ENCODE results near the gene POU6F2.
"Not testable (repeated sequence)": the region's sequence is repeated elsewhere in the genome, so short reads cannot be mapped to it uniquely, and the experiment has no call there.

Gene POU6F2

DNA sequence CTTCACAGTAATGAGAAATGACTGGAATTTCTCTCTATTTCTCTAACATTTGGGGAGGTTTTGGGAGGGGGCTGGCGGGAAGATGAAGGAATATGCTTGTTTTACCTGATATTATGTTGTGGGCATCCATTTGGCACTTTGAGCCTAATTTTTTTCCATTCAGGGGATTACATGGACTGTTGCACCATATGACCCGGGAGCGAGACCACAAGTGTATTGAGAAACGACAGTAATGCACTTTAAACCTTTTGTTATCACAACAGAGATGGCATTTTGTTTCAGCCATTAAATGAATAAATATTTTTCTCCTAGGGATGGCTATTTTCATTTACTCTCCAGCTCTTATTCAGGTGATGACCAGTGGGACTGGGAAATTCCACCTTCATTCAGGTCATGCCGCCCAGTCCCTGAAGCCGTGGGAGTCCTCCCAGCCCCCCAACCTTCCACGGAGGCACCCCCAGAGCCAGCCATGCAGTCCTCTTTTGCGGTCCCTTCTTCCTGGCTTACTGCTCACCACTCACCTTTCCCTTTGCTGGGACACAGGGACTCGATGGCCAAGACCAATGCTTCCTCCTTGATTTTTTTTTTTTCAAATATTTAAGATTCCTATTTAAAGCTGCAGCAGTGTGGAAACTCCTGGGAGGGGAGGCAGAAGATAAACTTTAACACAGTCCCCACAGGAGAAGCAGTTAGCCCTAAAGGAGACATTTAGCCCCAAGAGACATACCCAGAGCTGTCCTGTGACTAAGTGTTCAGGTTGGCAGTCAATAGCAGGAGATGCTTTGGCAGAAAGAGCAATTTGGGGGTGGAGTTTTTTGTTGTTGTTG, 397.6 kb downstream of the POU6F2 start:
- Mint-ChIP-seq H3K4me3 (no peak overlapping the region), H3K27me3 (peaks cover 9% of the 10 kb centered on the region), H3K9me3 (ENCODE audit: low read depth) (peaks cover 4% of the 10 kb centered on the region), H3K4me1 (ENCODE audit: low read depth) (no peaks in the 10 kb centered on the region), H3K27ac (no peak overlapping the region), H3K36me3 (no peaks in the 10 kb centered on the region)

DNA sequence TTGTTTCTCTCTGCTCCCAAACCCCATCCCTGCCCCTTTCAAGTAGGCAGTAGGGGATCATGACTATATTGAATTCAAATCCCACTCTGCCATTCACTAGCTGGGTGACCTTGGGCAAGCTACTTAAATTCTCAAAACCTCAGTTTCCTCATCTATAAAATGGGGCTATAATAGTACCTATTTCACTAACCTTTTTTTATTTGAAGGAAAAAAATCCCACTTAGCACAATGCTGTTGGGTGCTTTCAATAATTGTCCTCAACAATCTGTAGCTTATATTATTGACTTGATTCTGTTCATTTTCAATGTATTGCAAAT, 398.1 kb downstream of the POU6F2 start:
- Mint-ChIP-seq H3K9me3 (ENCODE audit: low read depth) (peaks cover 1% of the 10 kb centered on the region), H3K27ac (no peak overlapping the region), H3K36me3 (no peaks in the 10 kb centered on the region), H3K4me1 (ENCODE audit: low read depth) (no peaks in the 10 kb centered on the region), H3K27me3 (peaks cover 9% of the 10 kb centered on the region), H3K4me3 (no peak overlapping the region)

DNA sequence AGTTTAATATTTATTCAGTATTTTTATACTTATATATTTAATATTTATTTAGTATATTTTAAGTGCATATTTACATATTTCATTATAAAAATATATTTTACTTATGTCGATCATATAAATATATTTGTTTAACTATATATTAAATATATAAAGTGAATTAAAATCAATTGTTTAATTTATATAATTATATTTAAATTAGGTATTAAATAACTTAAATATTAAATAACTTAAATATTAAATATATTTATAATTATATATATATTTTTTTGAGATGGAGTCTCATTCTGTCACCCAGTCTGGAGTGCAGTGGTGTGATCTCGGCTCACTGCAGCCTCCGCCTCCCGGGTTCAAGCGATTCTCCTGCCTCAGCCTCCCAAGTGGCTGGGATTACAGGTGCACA, 399.2 kb downstream of the POU6F2 start:
- not testable (repeated sequence) for H3K27ac Mint-ChIP-seq; H3K27me3 Mint-ChIP-seq; H3K36me3 Mint-ChIP-seq; H3K9me3 Mint-ChIP-seq (ENCODE audit: low read depth); H3K4me1 Mint-ChIP-seq (ENCODE audit: low read depth); H3K4me3 Mint-ChIP-seq

DNA sequence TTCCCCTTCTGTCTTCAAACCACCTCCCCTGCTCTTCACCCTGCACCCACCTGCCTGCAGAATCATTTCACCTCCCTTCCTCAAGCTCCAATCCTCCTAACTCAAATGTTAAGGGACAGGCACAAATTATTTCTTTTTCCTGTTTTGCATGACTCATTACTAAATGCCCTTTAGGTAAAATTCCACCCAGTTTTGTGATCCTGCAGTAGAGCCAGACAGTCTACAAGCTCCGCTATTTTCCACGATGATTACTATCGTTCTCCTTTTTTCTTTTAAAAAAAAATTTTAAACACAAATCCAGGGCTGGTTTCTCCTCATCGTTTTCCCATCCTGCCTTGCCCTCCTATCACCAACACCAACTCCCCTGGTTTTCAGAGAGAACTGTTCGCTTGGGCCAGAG, 401.7 kb downstream of the POU6F2 start:
- no peak overlapping the region for H3K4me3 Mint-ChIP-seq
- peaks cover 11% of the 10 kb centered on the region for H3K27me3 Mint-ChIP-seq
- H3K36me3 Mint-ChIP-seq = no peaks in the 10 kb centered on the region
- no peaks in the 10 kb centered on the region for H3K4me1 Mint-ChIP-seq (ENCODE audit: low read depth)
- H3K27ac Mint-ChIP-seq = no peak overlapping the region
- H3K9me3 Mint-ChIP-seq (ENCODE audit: low read depth) = no peaks in the 10 kb centered on the region

DNA sequence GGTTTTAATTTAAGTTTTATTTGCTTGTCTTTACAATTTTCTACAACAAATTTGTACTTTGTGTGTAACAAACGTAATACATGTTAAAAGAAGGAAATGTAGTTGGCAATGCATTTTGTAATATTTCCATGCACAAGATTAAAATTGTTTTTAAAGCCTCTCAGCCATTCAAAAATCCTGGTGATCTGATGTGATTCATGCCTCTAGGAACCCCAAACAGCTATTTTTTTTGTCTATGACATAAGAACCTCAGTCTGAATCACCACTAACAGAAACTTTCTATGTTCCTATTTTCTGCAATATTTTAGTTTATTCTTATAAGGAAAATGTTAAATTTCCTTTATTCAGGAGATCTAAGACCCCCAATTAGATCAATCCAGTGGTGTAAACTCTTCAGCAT, 405.4 kb downstream of the POU6F2 start:
- Mint-ChIP-seq H3K27ac (no peak overlapping the region), H3K27me3 (peaks cover 13% of the 10 kb centered on the region), H3K9me3 (ENCODE audit: low read depth) (no peaks in the 10 kb centered on the region), H3K4me3 (no peak overlapping the region), H3K4me1 (ENCODE audit: low read depth) (no peaks in the 10 kb centered on the region), H3K36me3 (no peaks in the 10 kb centered on the region)

DNA sequence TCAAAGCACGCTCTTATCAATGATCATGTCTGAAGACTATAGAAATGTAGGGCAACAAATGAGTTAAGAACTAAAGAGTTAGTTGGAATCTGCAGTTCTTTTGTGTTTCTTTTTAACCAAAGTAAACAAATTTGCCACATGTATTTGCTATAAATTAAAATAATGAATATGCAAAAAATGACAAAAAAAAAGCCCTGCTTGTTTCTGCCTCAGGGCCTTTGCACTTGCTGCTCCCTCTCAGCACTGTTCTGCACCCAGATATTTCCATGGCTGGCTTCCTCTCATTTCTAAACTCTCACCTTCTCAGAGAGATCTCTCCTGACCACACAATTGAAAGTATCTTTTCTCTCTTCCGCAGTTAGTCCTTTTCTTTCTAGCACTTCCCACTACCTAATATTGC, 406.7 kb downstream of the POU6F2 start:
- no peaks in the 10 kb centered on the region for H3K9me3 Mint-ChIP-seq (ENCODE audit: low read depth)
- H3K27ac Mint-ChIP-seq = no peak overlapping the region
- H3K27me3 Mint-ChIP-seq = peaks cover 13% of the 10 kb centered on the region
- no peaks in the 10 kb centered on the region for H3K4me1 Mint-ChIP-seq (ENCODE audit: low read depth)
- H3K4me3 Mint-ChIP-seq = no peak overlapping the region
- no peaks in the 10 kb centered on the region for H3K36me3 Mint-ChIP-seq

DNA sequence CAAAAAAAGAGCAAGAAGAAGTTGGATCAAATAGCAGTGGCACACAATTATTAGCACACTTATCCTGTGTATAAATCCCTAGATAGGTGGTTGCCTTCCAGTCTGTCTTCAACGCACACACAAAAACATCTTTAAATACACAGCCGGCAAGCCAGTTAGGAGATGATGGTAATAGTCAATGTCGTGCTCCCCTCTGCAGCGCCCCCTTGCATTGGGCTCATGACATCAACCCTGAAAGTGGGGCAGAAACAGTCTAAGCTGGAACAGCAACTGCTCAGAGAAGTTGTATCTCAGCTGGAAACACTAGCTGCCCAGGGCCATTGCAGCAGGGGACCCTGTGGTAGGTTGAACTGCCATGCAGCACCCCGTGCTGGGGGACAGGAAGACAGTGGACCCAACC, 409.0 kb downstream of the POU6F2 start:
- H3K36me3 Mint-ChIP-seq = no peaks in the 10 kb centered on the region
- H3K27me3 Mint-ChIP-seq = peaks cover 13% of the 10 kb centered on the region
- H3K4me3 Mint-ChIP-seq = no peak overlapping the region
- H3K4me1 Mint-ChIP-seq (ENCODE audit: low read depth) = no peaks in the 10 kb centered on the region
- no peaks in the 10 kb centered on the region for H3K9me3 Mint-ChIP-seq (ENCODE audit: low read depth)
- no peak overlapping the region for H3K27ac Mint-ChIP-seq

DNA sequence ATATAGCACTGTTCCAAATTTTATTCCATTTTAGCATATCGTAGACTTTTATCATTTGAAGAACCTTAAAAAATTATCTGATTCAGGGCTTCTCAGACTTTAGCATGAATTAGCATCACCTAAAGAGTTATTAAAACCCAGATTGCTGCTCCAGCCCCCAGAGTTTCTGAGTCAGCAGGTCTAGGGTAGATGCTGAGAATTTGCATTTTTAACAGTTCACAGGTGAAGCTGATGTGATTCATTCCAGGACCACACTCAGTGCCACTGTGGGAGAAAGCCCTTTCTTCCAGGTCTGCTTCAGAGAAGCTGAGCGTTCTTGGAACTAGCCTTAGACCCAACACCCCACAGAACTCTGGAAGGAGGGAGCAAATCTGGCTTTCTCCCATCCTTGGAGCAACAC, 414.4 kb downstream of the POU6F2 start:
- Mint-ChIP-seq H3K27ac (no peak overlapping the region), H3K4me3 (no peak overlapping the region), H3K9me3 (ENCODE audit: low read depth) (no peaks in the 10 kb centered on the region), H3K36me3 (no peaks in the 10 kb centered on the region), H3K27me3 (peaks cover 17% of the 10 kb centered on the region), H3K4me1 (ENCODE audit: low read depth) (no peaks in the 10 kb centered on the region)

DNA sequence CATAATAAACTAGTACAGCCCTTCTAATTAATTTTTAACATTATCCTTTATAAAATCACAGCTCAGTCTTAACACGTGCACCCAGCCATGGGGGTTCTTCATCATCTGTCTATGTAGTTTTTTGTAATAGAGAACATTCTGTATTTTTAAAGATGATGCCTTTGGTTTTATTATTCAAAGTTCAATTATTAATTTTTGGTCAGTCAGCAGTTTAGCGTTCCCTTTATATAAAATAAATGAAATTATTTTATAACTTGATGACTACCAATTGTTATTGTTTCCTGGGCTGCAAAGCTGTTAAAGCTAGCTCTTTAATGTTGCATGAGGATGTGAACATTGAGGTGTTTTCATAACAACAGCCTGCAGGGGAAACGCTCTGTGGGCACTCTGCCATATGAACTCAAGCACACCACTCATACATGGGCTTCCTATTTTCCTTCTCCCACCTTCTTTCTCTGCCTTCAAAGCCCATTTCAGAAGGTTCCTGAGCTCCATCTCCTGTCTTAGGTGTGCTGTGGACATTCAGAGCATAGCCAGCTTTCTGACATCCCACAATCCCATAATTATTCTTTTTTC, 416.5 kb downstream of the POU6F2 start:
- Mint-ChIP-seq H3K36me3 (no peaks in the 10 kb centered on the region), H3K27me3 (peaks cover 18% of the 10 kb centered on the region), H3K27ac (no peak overlapping the region), H3K4me1 (ENCODE audit: low read depth) (no peaks in the 10 kb centered on the region), H3K9me3 (ENCODE audit: low read depth) (no peaks in the 10 kb centered on the region), H3K4me3 (no peak overlapping the region)

DNA sequence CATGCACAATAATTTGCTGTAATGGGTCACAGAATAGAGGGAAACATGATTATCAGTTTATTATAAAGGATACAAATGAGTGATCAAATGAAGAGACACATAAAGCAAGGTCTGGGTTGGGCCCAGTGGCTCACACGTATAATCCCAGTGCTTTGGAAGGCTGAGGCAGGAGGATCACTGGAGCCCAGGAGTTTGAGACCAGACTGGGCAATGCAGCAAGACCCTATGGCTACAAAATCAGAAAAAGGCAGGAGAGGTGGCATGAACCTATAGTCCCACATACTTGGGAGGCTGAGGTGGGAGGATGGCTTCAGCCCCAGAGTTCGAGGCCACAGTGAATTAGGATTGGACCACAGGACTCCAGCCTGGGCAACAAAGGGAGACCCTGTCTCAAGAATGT, 421.7 kb downstream of the POU6F2 start:
- peaks cover 19% of the 10 kb centered on the region for H3K27me3 Mint-ChIP-seq
- H3K4me1 Mint-ChIP-seq (ENCODE audit: low read depth) = no peaks in the 10 kb centered on the region
- H3K9me3 Mint-ChIP-seq (ENCODE audit: low read depth) = no peaks in the 10 kb centered on the region
- H3K4me3 Mint-ChIP-seq = no peak overlapping the region
- no peaks in the 10 kb centered on the region for H3K36me3 Mint-ChIP-seq
- no peak overlapping the region for H3K27ac Mint-ChIP-seq

DNA sequence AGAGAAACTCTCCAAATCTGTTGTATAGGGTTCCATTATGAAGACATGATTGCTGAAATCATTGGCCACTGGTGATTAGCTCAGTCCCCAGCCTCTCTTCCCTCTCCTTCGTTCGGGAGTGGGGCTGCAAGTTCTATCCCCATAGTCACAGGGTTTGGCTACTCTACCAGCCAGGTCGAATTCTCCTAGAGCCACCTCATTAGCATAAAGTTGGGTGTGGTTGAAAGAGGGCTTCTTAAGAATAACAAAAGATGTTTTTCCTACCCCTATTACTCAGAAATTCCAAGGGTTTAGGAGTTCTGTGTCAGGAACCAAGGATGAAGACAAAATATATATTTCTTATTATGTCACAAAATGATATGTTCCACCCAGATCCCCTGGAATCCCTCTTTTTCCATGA, 422.3 kb downstream of the POU6F2 start:
- Mint-ChIP-seq H3K27me3 (peaks cover 16% of the 10 kb centered on the region), H3K4me3 (no peak overlapping the region), H3K4me1 (ENCODE audit: low read depth) (no peaks in the 10 kb centered on the region), H3K27ac (no peak overlapping the region), H3K9me3 (ENCODE audit: low read depth) (no peaks in the 10 kb centered on the region), H3K36me3 (no peaks in the 10 kb centered on the region)

DNA sequence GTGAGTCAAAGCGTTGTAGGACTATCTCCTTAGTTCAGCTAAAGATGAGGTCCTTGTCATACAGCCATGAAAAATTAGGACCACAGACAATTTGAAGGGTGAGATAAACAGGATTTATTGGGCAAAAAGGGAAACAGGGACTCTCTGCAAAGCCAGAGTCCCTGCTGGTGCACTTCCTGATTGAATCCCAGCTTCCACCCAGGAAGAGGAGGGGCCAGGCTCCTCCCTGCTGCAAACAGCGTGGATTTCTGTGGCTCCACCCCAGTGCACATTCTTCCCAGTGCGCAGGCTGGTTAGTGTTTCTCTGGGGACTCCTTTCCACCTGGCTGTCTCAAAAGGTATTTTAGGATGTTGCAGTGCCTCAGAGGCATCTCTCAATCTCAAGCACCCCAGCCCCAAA, 423.1 kb downstream of the POU6F2 start:
- Mint-ChIP-seq H3K27me3 (peaks cover 12% of the 10 kb centered on the region), H3K9me3 (ENCODE audit: low read depth) (no peaks in the 10 kb centered on the region), H3K27ac (no peak overlapping the region), H3K36me3 (no peaks in the 10 kb centered on the region), H3K4me1 (ENCODE audit: low read depth) (no peaks in the 10 kb centered on the region), H3K4me3 (no peak overlapping the region)

DNA sequence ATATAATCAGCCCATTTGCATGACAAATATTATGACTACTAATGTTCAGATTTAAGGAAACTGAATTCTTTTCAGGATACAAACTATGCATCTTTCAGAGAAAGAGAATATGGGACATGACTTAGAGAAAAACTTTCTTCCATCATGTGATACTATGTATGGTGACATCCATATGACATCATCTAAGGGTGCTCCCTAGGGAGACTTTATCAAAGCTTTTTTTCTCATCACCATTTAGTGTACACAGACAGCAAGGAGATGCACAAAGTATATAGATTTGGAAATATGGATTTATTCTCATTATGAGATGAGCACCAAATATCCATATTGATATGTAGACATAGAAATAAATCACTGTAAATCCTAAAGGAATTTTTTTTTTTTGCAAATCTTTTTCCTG, 424.3 kb downstream of the POU6F2 start:
- Mint-ChIP-seq H3K36me3 (no peaks in the 10 kb centered on the region), H3K4me1 (ENCODE audit: low read depth) (no peaks in the 10 kb centered on the region), H3K27ac (no peak overlapping the region)

DNA sequence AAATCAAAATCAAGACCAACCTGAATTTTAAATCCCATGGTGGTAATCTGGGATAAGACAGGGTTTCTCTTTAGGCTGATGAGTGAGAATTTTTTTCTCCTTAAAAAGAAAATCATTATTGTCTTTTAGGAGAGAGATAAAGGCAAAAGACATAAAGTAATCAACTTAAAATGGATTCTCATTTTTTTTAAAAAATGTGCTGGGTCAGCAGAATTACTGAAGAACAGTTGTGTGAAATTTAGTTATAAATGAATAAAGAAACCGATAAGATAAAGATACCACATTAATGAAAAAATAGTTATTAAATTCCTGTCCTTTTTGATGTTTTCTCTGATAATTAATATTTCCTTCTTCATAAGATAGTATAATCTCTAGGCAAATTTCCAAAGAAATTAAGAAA, 427.2 kb downstream of the POU6F2 start:
- Mint-ChIP-seq H3K4me1 (ENCODE audit: low read depth) (no peaks in the 10 kb centered on the region), H3K9me3 (ENCODE audit: low read depth) (no peaks in the 10 kb centered on the region), H3K36me3 (no peaks in the 10 kb centered on the region), H3K27me3 (peaks cover 6% of the 10 kb centered on the region), H3K4me3 (no peak overlapping the region), H3K27ac (no peak overlapping the region)

More for the DNA sequence above, 424.3 kb downstream of the POU6F2 start:
- Mint-ChIP-seq H3K9me3 (ENCODE audit: low read depth) (no peaks in the 10 kb centered on the region), H3K4me3 (no peak overlapping the region), H3K27me3 (peaks cover 9% of the 10 kb centered on the region)

DNA sequence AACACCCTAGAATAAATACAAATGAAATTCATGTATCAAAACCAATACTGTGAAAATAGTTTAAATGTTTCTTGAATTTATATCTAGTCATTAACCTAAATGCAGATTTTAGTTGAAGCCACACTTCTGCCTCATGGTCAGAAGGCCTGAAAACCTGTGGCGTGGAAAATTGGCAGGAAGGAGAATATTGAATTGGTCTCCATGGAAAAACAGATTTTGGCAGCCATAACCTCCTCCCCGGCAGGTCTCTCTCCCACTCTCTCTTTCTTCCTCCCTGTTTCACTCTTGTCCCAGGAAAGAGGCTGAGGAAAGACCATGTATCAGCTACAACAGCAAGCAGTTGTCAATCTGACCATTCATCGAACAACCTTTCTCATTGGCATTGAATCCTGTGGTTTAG, 427.9 kb downstream of the POU6F2 start:
- peaks cover 6% of the 10 kb centered on the region for H3K27me3 Mint-ChIP-seq
- no peaks in the 10 kb centered on the region for H3K36me3 Mint-ChIP-seq
- no peak overlapping the region for H3K27ac Mint-ChIP-seq
- no peaks in the 10 kb centered on the region for H3K9me3 Mint-ChIP-seq (ENCODE audit: low read depth)
- H3K4me3 Mint-ChIP-seq = no peak overlapping the region
- H3K4me1 Mint-ChIP-seq (ENCODE audit: low read depth) = no peaks in the 10 kb centered on the region

DNA sequence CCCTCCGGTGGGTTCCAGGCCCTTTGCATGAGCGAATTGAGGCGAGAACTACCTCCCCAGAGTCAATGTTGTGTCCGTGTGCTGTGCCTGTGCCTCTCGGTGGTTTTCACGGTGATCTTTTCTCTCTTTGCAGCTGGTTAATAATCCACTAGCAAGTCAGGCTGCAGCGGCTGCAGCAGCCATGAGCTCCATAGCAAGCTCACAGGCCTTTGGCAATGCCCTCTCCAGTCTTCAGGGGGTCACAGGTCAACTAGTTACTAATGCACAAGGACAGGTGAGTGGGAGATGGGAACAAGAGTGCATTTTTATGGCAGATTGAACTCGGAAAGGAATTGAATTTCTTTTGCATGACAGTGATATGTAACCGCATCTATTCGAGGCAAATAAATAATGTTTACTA, 428.8 kb downstream of the POU6F2 start:
- Mint-ChIP-seq H3K36me3 (no peaks in the 10 kb centered on the region), H3K9me3 (ENCODE audit: low read depth) (no peaks in the 10 kb centered on the region), H3K27me3 (peaks cover 2% of the 10 kb centered on the region), H3K4me1 (ENCODE audit: low read depth) (no peaks in the 10 kb centered on the region), H3K27ac (no peak overlapping the region), H3K4me3 (no peak overlapping the region)
